ENCODE data around the gene AMIGO3.

DNA sequence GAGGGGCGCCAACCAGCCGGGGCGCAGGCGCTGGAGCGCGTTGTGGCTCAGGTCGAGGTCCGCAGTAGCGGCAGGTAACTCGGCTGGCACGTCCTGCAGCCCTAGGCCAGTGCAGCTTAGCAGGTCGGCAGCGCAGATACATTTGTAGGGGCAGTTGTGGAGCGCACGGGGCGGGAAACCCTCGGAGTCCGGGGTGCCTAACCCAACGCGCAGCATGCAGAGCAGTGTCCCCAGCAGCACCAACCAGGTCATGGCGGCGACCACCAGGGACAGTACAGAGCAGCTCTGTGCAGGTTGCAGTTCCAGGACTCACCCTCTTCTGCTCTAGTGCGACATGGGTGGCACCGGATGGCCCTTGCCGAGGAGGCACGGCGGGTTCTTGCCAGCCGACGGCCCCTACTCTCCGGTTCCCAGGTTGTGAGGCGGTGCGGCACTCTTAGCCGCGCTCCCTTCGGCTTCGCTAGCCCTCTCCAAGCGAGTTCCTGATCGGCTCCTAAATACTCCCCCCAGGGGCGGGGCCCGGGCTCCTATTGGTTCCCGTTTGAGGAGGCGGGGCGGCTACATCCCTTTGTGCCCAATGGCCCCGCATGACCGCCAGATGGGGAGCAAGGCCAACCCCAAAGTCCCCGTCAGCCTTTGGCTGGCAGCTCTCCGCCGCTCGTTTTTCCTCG, at the start of gene AMIGO3:
- TF ChIP-seq, protein P1, sequence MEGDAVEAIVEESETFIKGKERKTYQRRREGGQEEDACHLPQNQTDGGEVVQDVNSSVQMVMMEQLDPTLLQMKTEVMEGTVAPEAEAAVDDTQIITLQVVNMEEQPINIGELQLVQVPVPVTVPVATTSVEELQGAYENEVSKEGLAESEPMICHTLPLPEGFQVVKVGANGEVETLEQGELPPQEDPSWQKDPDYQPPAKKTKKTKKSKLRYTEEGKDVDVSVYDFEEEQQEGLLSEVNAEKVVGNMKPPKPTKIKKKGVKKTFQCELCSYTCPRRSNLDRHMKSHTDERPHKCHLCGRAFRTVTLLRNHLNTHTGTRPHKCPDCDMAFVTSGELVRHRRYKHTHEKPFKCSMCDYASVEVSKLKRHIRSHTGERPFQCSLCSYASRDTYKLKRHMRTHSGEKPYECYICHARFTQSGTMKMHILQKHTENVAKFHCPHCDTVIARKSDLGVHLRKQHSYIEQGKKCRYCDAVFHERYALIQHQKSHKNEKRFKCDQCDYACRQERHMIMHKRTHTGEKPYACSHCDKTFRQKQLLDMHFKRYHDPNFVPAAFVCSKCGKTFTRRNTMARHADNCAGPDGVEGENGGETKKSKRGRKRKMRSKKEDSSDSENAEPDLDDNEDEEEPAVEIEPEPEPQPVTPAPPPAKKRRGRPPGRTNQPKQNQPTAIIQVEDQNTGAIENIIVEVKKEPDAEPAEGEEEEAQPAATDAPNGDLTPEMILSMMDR (conservative IDR thresholded peaks at IDR 0.05), result no peak
- TF ChIP-seq EZH2 (IDR thresholded peaks at IDR 0.05; ENCODE audit: low read depth), result no peak
